WTC11 (cell line): ENCODE data around the gene GMEB2. TPM values are rescaled to one million over a fixed set of nuclear protein-coding genes. Genes with fewer than 3 reads are reported as not detected.

Experiments used
- ATAC-seq: fragments of 200-7000 bp; cut with Tn5 transposase; 2 replicates; pipeline ENCODE4 v1.10.0; 2021; ENCODE audit warnings: mild to moderate bottlenecking, moderate library complexity
- CTCF ChIA-PET: fragments of 300-600 bp; sonication (Branson Sonifier 250); formaldehyde crosslinking; loops from one replicate; lab custom pipeline; 2021; ENCODE audit warnings: antibody characterized with exemption; lab: Charles Lee
- POLR2A ChIA-PET: fragments of 350-600 bp; sonication (Branson Sonifier 250); formaldehyde crosslinking; loops from one replicate; lab custom pipeline; 2021; ENCODE audit warnings: antibody characterized with exemption; lab: Charles Lee
- DNase-seq: peaks from one replicate; pipeline ENCODE4 v3.0.0; 2021; ENCODE audit warnings: low spot score
- H3K27ac Mint-ChIP-seq: 2 replicates; pipeline ENCODE4 v1.8.0; 2021; ENCODE audit warnings: mixed read lengths
- H3K27me3 Mint-ChIP-seq: 2 replicates; pipeline ENCODE4 v1.8.0; 2021; ENCODE audit warnings: low read depth, mild to moderate bottlenecking, moderate library complexity, mixed read lengths
- H3K36me3 Mint-ChIP-seq: 2 replicates; pipeline ENCODE4 v1.8.0; 2021; ENCODE audit warnings: mixed read lengths
- H3K4me1 Mint-ChIP-seq: 2 replicates; pipeline ENCODE4 v1.8.0; 2022; ENCODE audit warnings: mixed read lengths
- H3K4me3 Mint-ChIP-seq: 2 replicates; pipeline ENCODE4 v1.8.0; 2021; ENCODE audit warnings: mild to moderate bottlenecking, moderate library complexity, mixed read lengths
- H3K9me3 Mint-ChIP-seq: 2 replicates; pipeline ENCODE4 v1.8.0; 2021; ENCODE audit warnings: mixed read lengths
- CREB1 ChIP-seq: sonication (generic); formaldehyde crosslinking; IDR thresholded peaks from 2 replicates; pipeline ENCODE4 v1.8.0; 2023; ENCODE audit warnings: mild to moderate bottlenecking, missing genetic modification reagents
- FOXP1 ChIP-seq: sonication (generic); formaldehyde crosslinking; IDR thresholded peaks from 2 replicates; pipeline ENCODE4 v1.8.0; 2022; ENCODE audit warnings: missing genetic modification reagents, mild to moderate bottlenecking, moderate library complexity, borderline replicate concordance
- GABPB1 ChIP-seq: sonication (generic); formaldehyde crosslinking; IDR thresholded peaks from 2 replicates; pipeline ENCODE4 v1.8.1; 2023; ENCODE audit warnings: mild to moderate bottlenecking, missing genetic modification reagents
- GTF2I ChIP-seq: fragments of 250-450 bp; sonication (Bioruptor Pico); conservative IDR thresholded peaks from 2 replicates; pipeline ENCODE4 v1.4.0; 2021; ENCODE audit warnings: mild to moderate bottlenecking
- JAZF1 ChIP-seq: fragments of 250-450 bp; sonication (Bioruptor Pico); IDR thresholded peaks from 2 replicates; pipeline ENCODE4 v1.9.0; 2021; ENCODE audit warnings: moderate library complexity, mild to moderate bottlenecking, inconsistent platforms
- NFE2L1 ChIP-seq: sonication (generic); formaldehyde crosslinking; IDR thresholded peaks from 2 replicates; pipeline ENCODE4 v1.8.1; 2023; ENCODE audit warnings: missing genetic modification reagents
- SOX15 ChIP-seq: fragments of 250-450 bp; sonication (Bioruptor Pico); IDR thresholded peaks from 2 replicates; pipeline ENCODE4 v1.9.0; 2021; ENCODE audit warnings: mild to moderate bottlenecking
- TEAD4 ChIP-seq: sonication (generic); formaldehyde crosslinking; IDR thresholded peaks from 2 replicates; pipeline ENCODE4 v1.8.0; 2022; ENCODE audit warnings: mild to moderate bottlenecking, missing genetic modification reagents
- ZNF317 ChIP-seq: sonication (generic); formaldehyde crosslinking; IDR thresholded peaks from 2 replicates; pipeline ENCODE4 v1.8.1; 2023; ENCODE audit warnings: low read depth, mild to moderate bottlenecking, moderate library complexity, missing genetic modification reagents, borderline replicate concordance
- total RNA-seq: library from RNA; stranded (reverse); gene quantifications from 3 replicates; pipeline ENCODE4 v1.2.3, GENCODE V29; 2021
- TF ChIP-seq, protein P1 (sequence below): sonication (generic); formaldehyde crosslinking; IDR thresholded peaks from 2 replicates; pipeline ENCODE4 v1.8.1; 2023; ENCODE audit warnings: mild to moderate bottlenecking, moderate library complexity, missing genetic modification reagents
- TF ChIP-seq, protein P2 (sequence below): fragments of 250-450 bp; sonication (Bioruptor Pico); IDR thresholded peaks from 2 replicates; pipeline ENCODE4 v1.8.0; 2021; ENCODE audit warnings: mild to moderate bottlenecking
- TF ChIP-seq, protein P3 (sequence below): fragments of 250-450 bp; sonication (Bioruptor Pico); IDR thresholded peaks from 2 replicates; pipeline ENCODE4 v2.1.2; 2022; ENCODE audit warnings: mild to moderate bottlenecking, moderate library complexity
- TF ChIP-seq, protein P4 (sequence below): fragments of 250-450 bp; sonication (Bioruptor Pico); IDR thresholded peaks from 2 replicates; pipeline ENCODE4 v1.9.0; 2021; ENCODE audit warnings: mild to moderate bottlenecking
- TF ChIP-seq, protein P5 (sequence below): sonication (generic); formaldehyde crosslinking; IDR thresholded peaks from 2 replicates; pipeline ENCODE4 v1.8.1; 2023; ENCODE audit warnings: mild to moderate bottlenecking, missing genetic modification reagents, borderline replicate concordance

GMEB2 gene
- total RNA-seq, 1 experiment from 2014 or later: 14.8 TPM

DNA sequence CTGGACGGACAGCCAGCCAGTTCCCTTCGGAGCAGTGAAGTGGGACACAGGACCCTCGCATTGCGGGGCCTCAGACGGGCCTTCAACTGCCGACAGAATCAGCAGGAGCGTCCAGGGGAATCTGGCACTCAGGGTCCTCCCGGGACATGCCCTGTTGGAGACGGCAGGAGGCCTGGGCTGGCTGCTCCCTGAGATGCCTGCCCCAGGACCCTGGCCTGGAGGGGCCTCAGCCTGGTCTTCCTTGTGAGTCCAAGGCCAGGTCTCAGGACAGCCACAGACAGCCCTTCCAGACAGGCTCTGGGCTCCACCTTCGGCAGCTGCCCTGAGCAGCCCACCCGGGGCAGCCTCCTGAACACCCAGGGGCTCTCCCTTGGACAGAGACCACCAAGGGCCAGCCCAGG lies 38.3 kb downstream of the GMEB2 start:
- CTCF ChIA-PET: interaction anchor here (0.6 to 1.5 kb wide), 2 partner anchors 51 to 52 kb away, joined by 3 to 9 read pairs; no protein-coding TSS in a partner anchor
- TF ChIP-seq, protein P1, sequence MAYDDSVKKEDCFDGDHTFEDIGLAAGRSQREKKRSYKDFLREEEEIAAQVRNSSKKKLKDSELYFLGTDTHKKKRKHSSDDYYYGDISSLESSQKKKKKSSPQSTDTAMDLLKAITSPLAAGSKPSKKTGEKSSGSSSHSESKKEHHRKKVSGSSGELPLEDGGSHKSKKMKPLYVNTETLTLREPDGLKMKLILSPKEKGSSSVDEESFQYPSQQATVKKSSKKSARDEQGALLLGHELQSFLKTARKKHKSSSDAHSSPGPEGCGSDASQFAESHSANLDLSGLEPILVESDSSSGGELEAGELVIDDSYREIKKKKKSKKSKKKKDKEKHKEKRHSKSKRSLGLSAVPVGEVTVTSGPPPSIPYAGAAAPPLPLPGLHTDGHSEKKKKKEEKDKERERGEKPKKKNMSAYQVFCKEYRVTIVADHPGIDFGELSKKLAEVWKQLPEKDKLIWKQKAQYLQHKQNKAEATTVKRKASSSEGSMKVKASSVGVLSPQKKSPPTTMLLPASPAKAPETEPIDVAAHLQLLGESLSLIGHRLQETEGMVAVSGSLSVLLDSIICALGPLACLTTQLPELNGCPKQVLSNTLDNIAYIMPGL (CRISPR knock-in tag): no peak
- TF ChIP-seq GTF2I (CRISPR knock-in tag) (no peak), CREB1 (no peak), GABPB1 (CRISPR knock-in tag) (no peak), FOXP1 (CRISPR knock-in tag) (no peak), ZNF317 (CRISPR knock-in tag) (no peak), TEAD4 (no peak), NFE2L1 (CRISPR knock-in tag) (no peak), SOX15 (CRISPR knock-in tag) (no peak), JAZF1 (CRISPR knock-in tag) (no peak)
- TF ChIP-seq, protein P2, sequence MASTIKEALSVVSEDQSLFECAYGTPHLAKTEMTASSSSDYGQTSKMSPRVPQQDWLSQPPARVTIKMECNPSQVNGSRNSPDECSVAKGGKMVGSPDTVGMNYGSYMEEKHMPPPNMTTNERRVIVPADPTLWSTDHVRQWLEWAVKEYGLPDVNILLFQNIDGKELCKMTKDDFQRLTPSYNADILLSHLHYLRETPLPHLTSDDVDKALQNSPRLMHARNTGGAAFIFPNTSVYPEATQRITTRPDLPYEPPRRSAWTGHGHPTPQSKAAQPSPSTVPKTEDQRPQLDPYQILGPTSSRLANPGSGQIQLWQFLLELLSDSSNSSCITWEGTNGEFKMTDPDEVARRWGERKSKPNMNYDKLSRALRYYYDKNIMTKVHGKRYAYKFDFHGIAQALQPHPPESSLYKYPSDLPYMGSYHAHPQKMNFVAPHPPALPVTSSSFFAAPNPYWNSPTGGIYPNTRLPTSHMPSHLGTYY (CRISPR knock-in tag): no peak
- TF ChIP-seq, protein P3, sequence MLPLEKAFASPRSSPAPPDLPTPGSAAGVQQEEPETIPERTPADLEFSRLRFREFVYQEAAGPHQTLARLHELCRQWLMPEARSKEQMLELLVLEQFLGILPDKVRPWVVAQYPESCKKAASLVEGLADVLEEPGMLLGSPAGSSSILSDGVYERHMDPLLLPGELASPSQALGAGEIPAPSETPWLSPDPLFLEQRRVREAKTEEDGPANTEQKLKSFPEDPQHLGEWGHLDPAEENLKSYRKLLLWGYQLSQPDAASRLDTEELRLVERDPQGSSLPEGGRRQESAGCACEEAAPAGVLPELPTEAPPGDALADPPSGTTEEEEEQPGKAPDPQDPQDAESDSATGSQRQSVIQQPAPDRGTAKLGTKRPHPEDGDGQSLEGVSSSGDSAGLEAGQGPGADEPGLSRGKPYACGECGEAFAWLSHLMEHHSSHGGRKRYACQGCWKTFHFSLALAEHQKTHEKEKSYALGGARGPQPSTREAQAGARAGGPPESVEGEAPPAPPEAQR: no peak
- TF ChIP-seq, protein P4, sequence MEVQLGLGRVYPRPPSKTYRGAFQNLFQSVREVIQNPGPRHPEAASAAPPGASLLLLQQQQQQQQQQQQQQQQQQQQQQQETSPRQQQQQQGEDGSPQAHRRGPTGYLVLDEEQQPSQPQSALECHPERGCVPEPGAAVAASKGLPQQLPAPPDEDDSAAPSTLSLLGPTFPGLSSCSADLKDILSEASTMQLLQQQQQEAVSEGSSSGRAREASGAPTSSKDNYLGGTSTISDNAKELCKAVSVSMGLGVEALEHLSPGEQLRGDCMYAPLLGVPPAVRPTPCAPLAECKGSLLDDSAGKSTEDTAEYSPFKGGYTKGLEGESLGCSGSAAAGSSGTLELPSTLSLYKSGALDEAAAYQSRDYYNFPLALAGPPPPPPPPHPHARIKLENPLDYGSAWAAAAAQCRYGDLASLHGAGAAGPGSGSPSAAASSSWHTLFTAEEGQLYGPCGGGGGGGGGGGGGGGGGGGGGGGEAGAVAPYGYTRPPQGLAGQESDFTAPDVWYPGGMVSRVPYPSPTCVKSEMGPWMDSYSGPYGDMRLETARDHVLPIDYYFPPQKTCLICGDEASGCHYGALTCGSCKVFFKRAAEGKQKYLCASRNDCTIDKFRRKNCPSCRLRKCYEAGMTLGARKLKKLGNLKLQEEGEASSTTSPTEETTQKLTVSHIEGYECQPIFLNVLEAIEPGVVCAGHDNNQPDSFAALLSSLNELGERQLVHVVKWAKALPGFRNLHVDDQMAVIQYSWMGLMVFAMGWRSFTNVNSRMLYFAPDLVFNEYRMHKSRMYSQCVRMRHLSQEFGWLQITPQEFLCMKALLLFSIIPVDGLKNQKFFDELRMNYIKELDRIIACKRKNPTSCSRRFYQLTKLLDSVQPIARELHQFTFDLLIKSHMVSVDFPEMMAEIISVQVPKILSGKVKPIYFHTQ: no peak
- TF ChIP-seq, protein P5, sequence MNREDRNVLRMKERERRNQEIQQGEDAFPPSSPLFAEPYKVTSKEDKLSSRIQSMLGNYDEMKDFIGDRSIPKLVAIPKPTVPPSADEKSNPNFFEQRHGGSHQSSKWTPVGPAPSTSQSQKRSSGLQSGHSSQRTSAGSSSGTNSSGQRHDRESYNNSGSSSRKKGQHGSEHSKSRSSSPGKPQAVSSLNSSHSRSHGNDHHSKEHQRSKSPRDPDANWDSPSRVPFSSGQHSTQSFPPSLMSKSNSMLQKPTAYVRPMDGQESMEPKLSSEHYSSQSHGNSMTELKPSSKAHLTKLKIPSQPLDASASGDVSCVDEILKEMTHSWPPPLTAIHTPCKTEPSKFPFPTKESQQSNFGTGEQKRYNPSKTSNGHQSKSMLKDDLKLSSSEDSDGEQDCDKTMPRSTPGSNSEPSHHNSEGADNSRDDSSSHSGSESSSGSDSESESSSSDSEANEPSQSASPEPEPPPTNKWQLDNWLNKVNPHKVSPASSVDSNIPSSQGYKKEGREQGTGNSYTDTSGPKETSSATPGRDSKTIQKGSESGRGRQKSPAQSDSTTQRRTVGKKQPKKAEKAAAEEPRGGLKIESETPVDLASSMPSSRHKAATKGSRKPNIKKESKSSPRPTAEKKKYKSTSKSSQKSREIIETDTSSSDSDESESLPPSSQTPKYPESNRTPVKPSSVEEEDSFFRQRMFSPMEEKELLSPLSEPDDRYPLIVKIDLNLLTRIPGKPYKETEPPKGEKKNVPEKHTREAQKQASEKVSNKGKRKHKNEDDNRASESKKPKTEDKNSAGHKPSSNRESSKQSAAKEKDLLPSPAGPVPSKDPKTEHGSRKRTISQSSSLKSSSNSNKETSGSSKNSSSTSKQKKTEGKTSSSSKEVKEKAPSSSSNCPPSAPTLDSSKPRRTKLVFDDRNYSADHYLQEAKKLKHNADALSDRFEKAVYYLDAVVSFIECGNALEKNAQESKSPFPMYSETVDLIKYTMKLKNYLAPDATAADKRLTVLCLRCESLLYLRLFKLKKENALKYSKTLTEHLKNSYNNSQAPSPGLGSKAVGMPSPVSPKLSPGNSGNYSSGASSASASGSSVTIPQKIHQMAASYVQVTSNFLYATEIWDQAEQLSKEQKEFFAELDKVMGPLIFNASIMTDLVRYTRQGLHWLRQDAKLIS: no peak
- peaks cover 12% of the 10 kb centered on the region for H3K36me3 Mint-ChIP-seq
- no peak overlapping the region for H3K4me3 Mint-ChIP-seq
- no peak for DNase-seq
- no peaks in the 10 kb centered on the region for H3K9me3 Mint-ChIP-seq
- no peak overlapping the region for H3K27ac Mint-ChIP-seq
- ATAC-seq: no peak
- H3K27me3 Mint-ChIP-seq: no peaks in the 10 kb centered on the region
- POLR2A ChIA-PET: no interaction called here
- H3K4me1 Mint-ChIP-seq: no peaks in the 10 kb centered on the region
